Uterus (tissue), 4 donors: Measurements from ENCODE around the gene KCNQ5. TPM values are rescaled to one million over a fixed set of nuclear protein-coding genes. Genes with fewer than 3 reads are reported as not detected.

ENCODE experiments used
- DNase-seq, 2 donors: peaks; one replicate each; pipeline ENCODE4 v3.0.0-alpha.2; 2019 to 2020
- H3K27ac ChIP-seq, 2 donors: fragments of 200-600 bp; sonication (generic); 1 replicate in 1 of 2; 2 replicates in 1 of 2; pipeline ENCODE4 v1.5.1; 2016 to 2018
- H3K27me3 ChIP-seq, 2 donors: fragments of 200-600 bp; sonication (generic); one replicate each; pipeline ENCODE4 v1.5.1; 2018 to 2019; ENCODE audit warnings: control low read depth in 1 of 2
- H3K36me3 ChIP-seq, 2 donors: fragments of 200-600 bp; sonication (generic); one replicate each; pipeline ENCODE4 v1.5.1; 2019; ENCODE audit warnings: control low read depth in 1 of 2
- H3K4me1 ChIP-seq, 2 donors: fragments of 200-600 bp; sonication (generic); one replicate each; pipeline ENCODE4 v1.5.1; 2018 to 2019; ENCODE audit warnings: control low read depth in 1 of 2
- H3K4me3 ChIP-seq, 2 donors: fragments of 200-600 bp; sonication (generic); 1 replicate in 1 of 2; 2 replicates in 1 of 2; pipeline ENCODE4 v1.5.1; 2018 to 2019; ENCODE audit warnings: mild to moderate bottlenecking in 1 of 2
- H3K9me3 ChIP-seq, 2 donors: fragments of 200-600 bp; sonication (generic); one replicate each; pipeline ENCODE4 v1.5.1; 2019; ENCODE audit warnings: control low read depth in 1 of 2
- POLR2A ChIP-seq, 2 donors: fragments of 450-650 bp; IDR thresholded peaks; one replicate each; pipeline ENCODE4 v1.6.1; 2016; ENCODE audit warnings: antibody characterized with exemption in 2 of 2, mild to moderate bottlenecking in 1 of 2, moderate library complexity in 1 of 2
- intact Hi-C: fragments of 100-400 bp; cut with DNase I; formaldehyde crosslinking; loops from one replicate; pipeline ENCODE4 v1.15.1; 2023; ENCODE audit warnings: low total_unique reads
- total RNA-seq, 4 donors: library from RNA; depleted of rRNA in 3 of 4; stranded (reverse); fragments of >200 nt in 3 of 4; gene quantifications; one replicate each; pipeline versions ENCODE4 v1.1.0 to v1.2.4, GENCODE V29; 2014 to 2023
- TF ChIP-seq, protein P1 (sequence below), 4 experiments: fragments of 200-600 bp in 2 of 4; fragments of 450-650 bp in 2 of 4; sonication (generic) in 2 of 4; IDR thresholded peaks; one replicate each; pipeline ENCODE4 v1.5.1; 2016 to 2019; ENCODE audit warnings: antibody characterized with exemption in 4 of 4, mild to moderate bottlenecking in 2 of 4, moderate library complexity in 1 of 4
- donor health status: DM: yes; HTN: yes; CAD: no.

Gene KCNQ5
- total RNA-seq, 4 donors from 2014 or later, result 0.34 to 2.4 TPM; not detected in 2

DNA sequence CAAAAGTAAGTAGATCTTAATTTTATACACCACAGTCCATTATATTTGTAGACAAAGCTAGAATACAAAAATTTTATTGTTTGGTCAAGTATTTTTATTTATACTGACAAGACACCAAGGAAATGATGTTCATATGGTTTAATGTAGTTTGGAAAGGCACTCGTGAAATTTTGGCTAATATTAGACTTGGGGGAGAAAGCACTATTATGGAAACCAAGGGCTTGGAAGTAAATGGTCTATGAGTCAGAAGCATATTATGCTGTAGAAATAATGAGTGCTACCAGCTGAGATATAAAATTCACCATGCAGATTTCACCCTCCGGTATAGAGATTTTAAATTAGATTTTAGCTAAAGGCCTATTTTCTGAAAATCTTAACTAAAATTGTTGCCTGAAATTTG is 233.6 kb downstream of the KCNQ5 start:
- no peak overlapping the region for H3K27ac ChIP-seq
- H3K27me3 ChIP-seq, result no peaks in the 10 kb centered on the region
- H3K36me3 ChIP-seq, result no peaks in the 10 kb centered on the region
- DNase-seq, result no peak
- intact Hi-C loops, result no loop called here
- H3K4me3 ChIP-seq, result no peak overlapping the region
- no peaks in the 10 kb centered on the region for H3K9me3 ChIP-seq
- TF ChIP-seq, protein P1, sequence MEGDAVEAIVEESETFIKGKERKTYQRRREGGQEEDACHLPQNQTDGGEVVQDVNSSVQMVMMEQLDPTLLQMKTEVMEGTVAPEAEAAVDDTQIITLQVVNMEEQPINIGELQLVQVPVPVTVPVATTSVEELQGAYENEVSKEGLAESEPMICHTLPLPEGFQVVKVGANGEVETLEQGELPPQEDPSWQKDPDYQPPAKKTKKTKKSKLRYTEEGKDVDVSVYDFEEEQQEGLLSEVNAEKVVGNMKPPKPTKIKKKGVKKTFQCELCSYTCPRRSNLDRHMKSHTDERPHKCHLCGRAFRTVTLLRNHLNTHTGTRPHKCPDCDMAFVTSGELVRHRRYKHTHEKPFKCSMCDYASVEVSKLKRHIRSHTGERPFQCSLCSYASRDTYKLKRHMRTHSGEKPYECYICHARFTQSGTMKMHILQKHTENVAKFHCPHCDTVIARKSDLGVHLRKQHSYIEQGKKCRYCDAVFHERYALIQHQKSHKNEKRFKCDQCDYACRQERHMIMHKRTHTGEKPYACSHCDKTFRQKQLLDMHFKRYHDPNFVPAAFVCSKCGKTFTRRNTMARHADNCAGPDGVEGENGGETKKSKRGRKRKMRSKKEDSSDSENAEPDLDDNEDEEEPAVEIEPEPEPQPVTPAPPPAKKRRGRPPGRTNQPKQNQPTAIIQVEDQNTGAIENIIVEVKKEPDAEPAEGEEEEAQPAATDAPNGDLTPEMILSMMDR (IDR thresholded peaks at IDR 0.05), result no peak
- TF ChIP-seq POLR2A (IDR thresholded peaks at IDR 0.05), result no peak
- H3K4me1 ChIP-seq, result no peaks in the 10 kb centered on the region

DNA sequence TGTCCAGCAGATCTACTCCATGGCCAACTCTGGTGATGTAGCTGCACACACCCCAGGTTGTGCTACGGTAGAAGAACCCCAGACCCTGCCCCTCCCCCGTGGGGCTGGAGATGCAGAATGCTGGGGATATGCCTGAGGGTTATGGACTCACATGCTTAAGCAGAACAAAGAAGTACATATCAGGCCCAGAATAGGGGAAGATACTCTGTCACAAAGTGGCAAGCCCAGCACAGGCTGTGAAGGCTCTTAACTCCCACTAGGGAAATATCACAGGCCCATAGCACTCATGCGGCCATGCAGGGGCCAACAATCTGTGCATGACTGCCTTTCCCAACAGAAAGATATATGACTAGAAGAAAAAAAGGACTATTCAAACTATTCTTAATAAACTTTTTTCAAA is 234.9 kb downstream of the KCNQ5 start:
- Histone ChIP-seq H3K36me3 (no peaks in the 10 kb centered on the region), H3K27ac (no peak overlapping the region), H3K9me3 (no peaks in the 10 kb centered on the region), H3K4me3 (no peak overlapping the region), H3K27me3 (no peaks in the 10 kb centered on the region), H3K4me1 (no peaks in the 10 kb centered on the region)
- intact Hi-C loops, result no loop called here
- TF ChIP-seq POLR2A (IDR thresholded peaks at IDR 0.05), result no peak
- TF ChIP-seq, protein P1 (IDR thresholded peaks at IDR 0.05), result no peak
- no peak for DNase-seq

DNA sequence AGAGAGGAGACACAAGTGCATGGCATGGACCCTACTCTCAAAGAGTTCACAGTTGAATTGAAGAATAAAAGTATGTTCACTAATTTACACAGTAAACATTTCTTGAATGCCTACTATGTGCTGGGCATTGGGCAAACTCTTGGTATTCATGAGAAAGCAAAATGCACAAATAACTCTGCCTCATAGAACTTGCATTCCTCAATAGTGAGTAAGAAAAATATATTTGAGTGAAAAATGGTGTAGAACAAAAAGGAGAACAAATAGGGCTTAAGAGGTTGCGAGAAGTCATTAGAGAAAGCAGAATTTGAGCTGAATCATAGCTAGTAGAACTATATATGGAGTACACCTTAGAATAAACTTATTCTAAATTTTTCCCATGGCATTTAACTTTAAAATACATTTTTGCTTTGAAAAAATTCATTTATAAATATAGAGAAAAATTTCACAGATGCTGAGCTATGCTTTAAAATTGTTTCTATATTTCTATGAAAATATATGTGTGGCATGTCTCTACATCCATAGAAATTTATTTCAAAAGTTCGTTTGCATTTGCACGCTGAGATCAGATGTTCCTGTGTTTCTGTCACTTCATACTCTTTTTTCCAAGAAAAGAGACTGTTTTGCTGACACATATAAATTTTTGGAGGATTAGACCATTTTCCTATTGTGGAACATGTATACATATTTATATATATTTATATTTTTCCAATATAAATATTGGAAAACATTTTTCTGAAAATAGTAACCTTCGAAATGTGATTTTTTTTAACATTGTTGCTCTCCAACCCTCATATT is 236.1 kb downstream of the KCNQ5 start:
- H3K27me3 ChIP-seq, result no peaks in the 10 kb centered on the region
- H3K9me3 ChIP-seq, result no peaks in the 10 kb centered on the region
- no peak for TF ChIP-seq POLR2A (IDR thresholded peaks at IDR 0.05)
- TF ChIP-seq, protein P1 (IDR thresholded peaks at IDR 0.05), result no peak
- intact Hi-C loops, result no loop called here
- H3K4me1 ChIP-seq, result no peaks in the 10 kb centered on the region
- no peak for DNase-seq
- no peak overlapping the region for H3K4me3 ChIP-seq
- no peaks in the 10 kb centered on the region for H3K36me3 ChIP-seq
- no peak overlapping the region for H3K27ac ChIP-seq

DNA sequence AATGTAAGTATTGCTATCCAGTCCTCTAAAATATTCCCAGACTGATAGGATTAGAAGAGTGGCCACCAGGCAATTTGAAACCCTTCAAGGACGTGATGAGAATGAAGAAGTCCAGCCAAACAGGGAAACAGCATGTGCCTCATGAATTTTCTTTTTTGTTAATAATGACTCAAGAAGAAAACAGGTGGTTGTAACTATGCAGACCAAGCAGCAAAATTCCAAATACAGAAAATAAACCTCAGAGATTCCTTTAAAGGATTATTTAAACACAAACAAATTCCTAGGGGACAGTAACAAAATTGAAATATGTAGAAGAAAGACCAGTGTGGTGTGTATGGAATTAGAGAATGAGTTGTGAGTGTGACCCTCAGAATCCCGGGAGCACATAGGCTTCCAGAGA is 239.2 kb downstream of the KCNQ5 start:
- intact Hi-C loops, result no loop called here
- no peak for TF ChIP-seq POLR2A (IDR thresholded peaks at IDR 0.05)
- TF ChIP-seq, protein P1 (IDR thresholded peaks at IDR 0.05), result no peak
- DNase-seq, result no peak

DNA sequence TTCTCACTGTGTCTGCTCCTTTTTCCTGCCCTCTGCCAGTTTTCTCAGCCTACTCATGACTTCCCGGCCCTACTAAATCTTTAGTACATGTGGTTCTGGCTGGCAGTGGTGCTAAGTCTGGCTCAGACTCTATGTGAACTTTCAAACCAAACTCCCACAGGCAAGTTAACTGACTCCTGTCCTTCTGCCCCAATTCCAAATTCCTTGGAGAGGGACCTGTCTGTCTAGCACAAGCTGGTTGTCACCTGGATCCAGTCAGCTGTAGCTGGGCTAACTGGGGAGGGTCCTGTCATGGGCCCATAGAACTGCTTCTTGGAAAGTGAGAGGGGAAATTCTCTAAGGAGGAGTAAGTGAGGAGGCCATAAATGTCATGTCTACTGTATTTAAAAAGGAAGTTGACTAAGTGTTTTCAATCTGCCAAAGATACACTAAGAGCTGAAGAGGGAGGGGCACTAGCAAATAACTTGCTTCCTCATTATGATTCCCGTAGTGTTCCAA is 240.1 kb downstream of the KCNQ5 start:
- Histone ChIP-seq H3K27me3 (no peaks in the 10 kb centered on the region), H3K4me3 (no peak overlapping the region), H3K27ac (no peak overlapping the region), H3K36me3 (no peaks in the 10 kb centered on the region), H3K9me3 (no peaks in the 10 kb centered on the region), H3K4me1 (no peaks in the 10 kb centered on the region)
- intact Hi-C loops, result no loop called here
- no peak for DNase-seq
- no peak for TF ChIP-seq POLR2A (IDR thresholded peaks at IDR 0.05)
- TF ChIP-seq, protein P1 (IDR thresholded peaks at IDR 0.05), result no peak

More for the DNA sequence above, 239.2 kb downstream of the KCNQ5 start:
- Histone ChIP-seq H3K36me3 (no peaks in the 10 kb centered on the region), H3K9me3 (no peaks in the 10 kb centered on the region), H3K4me1 (no peaks in the 10 kb centered on the region), H3K27ac (no peak overlapping the region), H3K27me3 (no peaks in the 10 kb centered on the region), H3K4me3 (no peak overlapping the region)
